Measurements from ENCODE around the gene PVALB.

- no peak for TF ChIP-seq POLR2AphosphoS5 (IDR thresholded peaks at IDR 0.05; ENCODE audit: low read depth, low read length)
- no peak for TF ChIP-seq POU2F2 (IDR thresholded peaks at IDR 0.05; ENCODE audit: low read depth, low read length)
- TF ChIP-seq POLR2A (IDR thresholded peaks at IDR 0.05; ENCODE audit: low read depth, low read length): no peak
- no peak for TF ChIP-seq TAF1 (IDR thresholded peaks at IDR 0.05; ENCODE audit: low read depth, low read length)
- TF ChIP-seq SPI1 (IDR thresholded peaks at IDR 0.05; ENCODE audit: low read depth, low read length): no peak
- no peak for TF ChIP-seq PAX5 (IDR thresholded peaks at IDR 0.05; ENCODE audit: insufficient read depth, low read length, severe bottlenecking)
These were observed 59.1 kb downstream of the PVALB start for GRCh38 chr22:36757668-36758211.
